Midbrain (tissue), 1 donor: ENCODE data around the gene SLC25A12.
A peak's percentile ranks its signal among the peaks of the same experiment; 100 is the strongest.
"Not testable (repeated sequence)": the region's sequence is repeated elsewhere in the genome, so short reads cannot be mapped to it uniquely, and the experiment has no call there.

ENCODE experiments used
- DNase-seq: peaks from one replicate; lab custom pipeline; 2025; lab: John Stamatoyannopoulos, UW

The SLC25A12 gene

GRCh38 chr2:171893824-171894611 lies at the start of gene SLC25A12:
TSS of gene SLC25A12 (minus strand) at chr2:171894244. CDS start at chr2:171894214, 30 bp downstream.
- DNase-seq = peak; percentile 84

DNA sequence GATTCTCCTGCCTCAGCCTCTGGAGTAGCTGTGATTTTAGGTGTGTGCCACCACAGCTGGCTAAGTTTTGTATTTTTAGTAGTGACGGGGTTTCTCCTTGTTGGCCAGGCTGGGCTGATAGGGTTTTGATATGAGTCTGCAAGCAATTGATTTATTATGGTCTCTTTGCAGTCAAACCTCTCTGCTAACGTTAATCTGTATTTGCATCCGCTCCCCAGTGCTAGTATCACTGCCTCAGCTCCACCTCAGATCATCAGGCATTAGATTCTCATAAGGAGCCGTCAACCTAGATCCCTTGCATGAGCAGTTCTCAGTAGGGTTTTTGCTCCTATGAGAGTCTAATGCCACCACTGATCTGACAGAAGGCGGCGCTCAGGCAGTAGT lies 47.3 kb upstream of the SLC25A12 start:
- no peak for DNase-seq

- no peak for DNase-seq
Observed at GRCh38 chr2:171939743-171940071, 45.7 kb upstream of the SLC25A12 start.

GRCh38 chr2:171939058-171939742 lies 45.2 kb upstream of the SLC25A12 start:
- no peak for DNase-seq

- DNase-seq = no peak
Observed at GRCh38 chr2:171930385-171930784, 36.3 kb upstream of the SLC25A12 start.

GRCh38 chr2:171924170-171924942 lies 30.3 kb upstream of the SLC25A12 start:
- no peak for DNase-seq

DNA sequence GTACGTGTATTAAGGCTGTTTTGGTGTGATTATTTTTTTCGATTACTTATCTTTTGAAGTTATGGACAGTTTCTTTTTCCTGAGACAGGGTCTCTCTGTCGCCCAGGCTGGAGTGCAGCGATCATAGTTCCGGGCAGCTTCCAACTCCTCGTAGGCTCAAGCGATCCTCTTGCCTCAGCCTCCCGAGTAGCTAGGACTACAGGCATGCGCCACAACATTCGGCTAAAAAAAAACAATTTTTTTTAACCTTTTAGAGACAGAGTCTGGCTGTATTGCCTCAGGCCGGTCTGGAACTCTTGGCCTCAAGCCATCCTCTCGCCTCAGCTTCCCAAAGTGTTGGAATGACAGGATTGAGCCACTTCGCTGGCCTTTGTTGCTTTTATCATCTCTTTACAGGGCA lies 29.2 kb upstream of the SLC25A12 start:
- no peak for DNase-seq

DNA sequence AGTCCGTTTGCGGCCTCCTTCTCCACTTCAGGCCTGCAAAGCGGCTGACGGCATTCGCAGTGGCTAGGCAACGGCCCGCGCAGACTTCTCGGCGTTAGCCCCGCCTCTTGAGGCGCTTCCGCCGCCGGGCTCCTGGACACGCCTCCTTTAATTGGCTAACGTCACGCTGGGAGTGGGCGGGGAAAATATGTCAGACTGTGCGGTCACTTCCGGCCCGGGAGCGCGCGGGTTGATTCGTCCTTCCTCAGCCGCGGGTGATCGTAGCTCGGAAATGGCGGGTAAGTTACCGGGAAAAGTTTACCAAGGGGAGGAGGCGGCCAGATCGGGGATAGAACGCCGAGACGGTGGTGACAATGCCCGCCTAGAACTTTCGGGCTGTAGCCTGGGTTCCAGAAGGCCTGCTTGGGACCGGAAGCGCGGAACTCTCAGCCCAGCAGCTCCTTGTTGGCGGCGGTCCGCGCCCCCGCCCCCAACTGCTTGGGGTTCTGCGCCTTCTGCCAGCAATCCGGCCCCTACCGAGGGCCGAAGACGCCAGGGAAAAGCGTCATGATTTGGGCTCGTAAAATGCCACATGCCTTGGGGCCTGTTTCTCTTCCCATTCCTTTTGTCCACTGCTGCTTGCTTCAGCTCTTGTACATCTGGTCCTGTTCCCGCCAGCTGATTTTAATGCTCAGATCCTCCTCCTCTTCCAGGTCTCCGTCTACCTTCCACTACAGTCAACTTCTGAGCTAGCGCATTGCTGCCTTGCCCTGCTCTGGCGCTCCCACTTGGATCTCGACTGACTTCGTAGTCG lies 28.4 kb upstream of the SLC25A12 start, which contains the start of gene HAT1:
Gene HAT1 (plus strand): TSS at position 232 of the 793 bp plus-strand sequence. CDS start 40 bp downstream, at position 272.
- DNase-seq = peak; percentile 99

DNA sequence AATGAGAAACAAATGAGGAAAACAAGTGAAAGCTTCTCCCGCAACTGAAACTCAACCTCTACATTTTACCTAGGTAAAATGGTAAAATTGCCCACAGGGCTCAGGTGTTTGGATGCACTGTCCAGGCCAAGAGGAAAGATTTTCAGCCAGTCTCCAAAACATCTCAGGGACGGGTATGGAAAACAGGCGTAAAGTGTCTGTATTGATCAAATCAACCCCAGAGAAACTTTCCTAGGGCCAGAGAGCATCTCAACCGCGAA lies 27.9 kb upstream of the SLC25A12 start:
- no peak for DNase-seq

- no peak for DNase-seq
Observed at GRCh38 chr2:171919453-171919852, 25.4 kb upstream of the SLC25A12 start.

GRCh38 chr2:171913517-171913916 lies 19.5 kb upstream of the SLC25A12 start:
- DNase-seq = no peak

- DNase-seq = no peak
Observed at GRCh38 chr2:171910494-171910893, 16.4 kb upstream of the SLC25A12 start.

GRCh38 chr2:171909266-171909665 lies 15.2 kb upstream of the SLC25A12 start:
- no peak for DNase-seq

GRCh38 chr2:171908235-171908634 lies 14.2 kb upstream of the SLC25A12 start:
- DNase-seq = no peak

GRCh38 chr2:171902840-171903420 lies 8.9 kb upstream of the SLC25A12 start:
- no peak for DNase-seq

DNA sequence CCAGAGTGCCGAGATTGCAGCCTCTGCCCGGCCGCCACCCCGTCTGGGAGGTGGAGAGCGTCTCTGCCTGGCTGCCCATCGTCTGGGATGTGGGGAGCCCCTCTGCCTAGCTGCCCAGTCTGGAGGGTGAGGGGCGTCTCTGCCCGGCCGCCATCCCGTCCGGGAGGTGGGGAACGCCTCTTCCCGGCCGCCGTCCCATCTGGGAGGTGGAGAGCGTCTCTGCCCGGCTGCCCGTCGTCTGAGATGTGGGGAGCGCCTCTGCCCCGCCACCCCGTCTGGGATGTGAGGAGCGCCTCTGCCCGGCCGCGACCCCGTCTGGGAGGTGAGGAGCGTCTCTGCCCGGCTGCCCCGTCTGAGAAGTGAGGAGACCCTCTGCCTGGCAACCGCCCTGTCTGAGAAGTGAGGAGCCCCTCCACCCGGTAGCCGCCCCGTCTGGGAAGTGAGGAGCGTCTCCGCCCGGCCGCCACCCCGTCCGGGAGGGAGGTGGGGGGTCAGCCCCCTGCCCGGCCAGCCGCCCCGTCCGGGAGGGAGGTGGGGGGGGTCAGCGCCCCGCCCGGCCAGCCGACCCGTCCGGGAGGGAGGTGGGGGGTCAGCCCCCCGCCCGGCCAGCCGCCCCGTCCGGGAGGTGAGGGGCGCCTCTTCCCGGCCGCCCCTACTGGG lies 5.7 kb upstream of the SLC25A12 start:
- not testable (repeated sequence) for DNase-seq

DNA sequence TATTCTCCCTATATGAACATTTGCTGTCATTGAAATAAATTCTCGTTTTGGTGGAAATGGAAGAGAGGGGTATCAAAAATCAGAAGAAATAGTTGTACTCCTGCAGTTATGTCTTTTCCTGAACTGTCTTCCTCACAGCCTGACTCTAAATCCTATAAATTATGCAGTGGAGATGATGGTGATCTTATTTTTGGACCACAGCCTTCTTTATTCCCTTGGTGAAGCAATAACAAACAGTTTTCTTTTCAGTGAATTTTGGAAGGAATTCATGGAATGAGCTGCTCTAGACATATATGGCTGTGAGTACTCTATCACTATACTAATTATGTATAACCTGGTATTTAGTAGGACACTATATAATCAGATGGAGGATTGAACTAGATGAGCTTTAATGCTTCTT lies 1.7 kb upstream of the SLC25A12 start:
- DNase-seq = no peak

DNA sequence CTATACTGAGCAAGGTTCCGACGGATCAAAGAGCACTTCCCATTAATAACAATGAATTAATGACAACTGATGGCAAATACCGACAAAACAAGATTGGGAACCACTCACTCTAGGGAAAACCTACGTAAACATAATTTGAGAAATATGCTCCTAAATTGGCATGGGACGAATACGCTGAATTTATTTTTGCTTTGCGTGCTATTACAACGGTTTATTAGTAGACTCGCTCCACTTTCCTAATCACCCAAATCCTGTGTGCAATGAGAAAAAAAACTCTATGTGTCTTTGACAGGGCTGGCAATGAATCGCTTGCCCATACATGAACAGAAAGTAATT lies 536 bp upstream of the SLC25A12 start:
- no peak for DNase-seq

DNA sequence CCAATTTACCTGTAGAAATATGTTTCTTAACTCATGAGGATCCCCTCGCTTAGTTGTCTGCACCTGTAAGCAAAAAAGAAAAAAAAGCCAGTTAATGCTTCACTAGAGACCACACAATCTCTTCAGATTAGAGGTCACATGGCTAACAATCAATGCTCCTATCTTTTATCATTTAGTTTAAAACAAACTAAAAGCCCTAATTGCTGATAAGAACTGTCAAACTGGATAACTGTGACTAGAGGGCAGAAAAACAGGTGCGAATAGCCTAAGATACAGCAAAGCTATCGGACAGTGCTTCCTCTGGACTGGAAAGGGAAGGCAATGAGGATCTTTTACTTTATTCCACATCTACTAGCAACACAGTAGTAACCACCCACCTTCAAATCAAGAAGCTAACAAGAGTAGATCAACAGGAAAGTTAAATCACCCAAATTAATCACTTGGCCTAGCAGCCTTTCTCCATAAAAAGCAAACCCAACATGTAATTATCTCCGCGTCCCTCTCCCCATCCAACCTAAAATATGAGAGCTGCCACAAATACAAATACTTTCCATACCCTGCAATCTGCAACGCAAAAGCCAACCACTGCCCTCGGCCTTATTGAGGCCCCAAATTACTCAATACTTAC lies 734 bp downstream of the SLC25A12 start:
- no peak for DNase-seq

DNA sequence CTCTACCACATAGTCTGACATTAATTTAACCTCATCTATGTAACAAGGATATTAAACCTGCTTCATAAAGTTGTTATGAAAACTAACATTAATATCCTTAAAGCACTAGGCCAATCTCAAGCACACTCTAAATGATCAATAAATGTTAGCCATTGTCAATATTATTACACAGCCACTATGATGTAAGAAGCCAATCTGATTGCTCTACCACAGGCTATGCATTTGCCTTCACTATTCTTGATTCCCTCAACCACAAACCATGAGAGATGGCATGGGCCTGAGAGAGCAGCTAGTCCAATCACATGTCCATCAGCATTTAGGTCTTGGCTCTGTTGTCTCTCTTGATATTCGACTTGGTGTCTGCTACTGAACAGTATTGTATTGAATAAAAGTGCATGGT lies 4.2 kb downstream of the SLC25A12 start:
- DNase-seq = no peak

DNA sequence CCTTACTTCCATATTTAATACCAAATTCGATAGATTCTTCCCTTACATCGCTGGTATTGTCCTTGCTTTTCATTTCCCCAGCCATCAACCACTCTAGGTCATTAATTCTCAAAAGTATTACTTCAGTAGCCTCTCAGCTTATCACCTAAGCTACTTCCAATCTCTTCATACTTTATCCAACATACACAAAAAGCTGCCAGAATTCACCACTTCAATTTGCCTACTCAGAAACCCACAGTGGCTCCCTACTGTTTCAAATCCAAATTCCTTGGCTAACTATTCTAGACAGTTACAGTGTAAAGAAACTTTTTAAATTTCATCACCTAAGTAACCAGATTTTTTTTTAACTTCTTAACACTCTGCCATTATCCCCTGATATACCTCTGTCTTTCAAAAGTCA lies 4.7 kb downstream of the SLC25A12 start:
- no peak for DNase-seq
